HEK293T (cell line): ENCODE measurements around the gene NMT1.

Source experiments
- CTCF ChIA-PET: fragments of 350-600 bp; formaldehyde crosslinking; extraction: SDS; loops from one replicate; lab custom pipeline; 2021; ENCODE audit warnings: antibody characterized with exemption, inconsistent platforms; lab: Yijun Ruan, JAX
- POLR2A ChIA-PET: fragments of 350-600 bp; formaldehyde crosslinking; extraction: SDS; loops from one replicate; lab custom pipeline; 2020; ENCODE audit warnings: antibody characterized with exemption, inconsistent platforms; lab: Yijun Ruan, JAX
- DNase-seq: peaks from one replicate; pipeline ENCODE4 v3.0.0; 2012; ENCODE audit warnings: mixed read lengths; ENCODE audit errors: extremely low spot score
- ARNT ChIP-seq: fragments of 450-650 bp; IDR thresholded peaks from 2 replicates; pipeline ENCODE4 v1.6.1; 2017; ENCODE audit warnings: mild to moderate bottlenecking
- BHLHE40 ChIP-seq: fragments of 450-650 bp; IDR thresholded peaks from 2 replicates; pipeline ENCODE4 v1.6.1; 2016; ENCODE audit warnings: mild to moderate bottlenecking, moderate library complexity, borderline replicate concordance
- CTBP1 ChIP-seq: fragments of 450-650 bp; IDR thresholded peaks from 2 replicates; pipeline ENCODE4 v1.6.1; 2016; ENCODE audit warnings: borderline replicate concordance
- ELF4 ChIP-seq: fragments of 450-650 bp; IDR thresholded peaks from 2 replicates; pipeline ENCODE4 v1.6.1; 2017; ENCODE audit warnings: antibody characterized with exemption
- FOXA1 ChIP-seq: fragments of 450-650 bp; IDR thresholded peaks from 2 replicates; pipeline ENCODE4 v1.6.1; 2016; ENCODE audit warnings: mild to moderate bottlenecking
- FOXK2 ChIP-seq: fragments of 450-650 bp; IDR thresholded peaks from 2 replicates; pipeline ENCODE4 v1.6.1; 2016; ENCODE audit warnings: mild to moderate bottlenecking
- FOXM1 ChIP-seq: fragments of 450-650 bp; IDR thresholded peaks from 2 replicates; pipeline ENCODE4 v1.6.1; 2017; ENCODE audit warnings: mild to moderate bottlenecking, borderline replicate concordance
- HDGF ChIP-seq: fragments of 450-650 bp; IDR thresholded peaks from 2 replicates; pipeline ENCODE4 v1.6.1; 2017; ENCODE audit warnings: antibody characterized with exemption, borderline replicate concordance
- L3MBTL2 ChIP-seq: fragments of 450-650 bp; conservative IDR thresholded peaks from 2 replicates; pipeline ENCODE4 v1.6.1; 2016; ENCODE audit warnings: mild to moderate bottlenecking
- LEF1 ChIP-seq: fragments of 450-650 bp; IDR thresholded peaks from 2 replicates; pipeline ENCODE4 v1.6.1; 2017; ENCODE audit warnings: mild to moderate bottlenecking, borderline replicate concordance
- NFRKB ChIP-seq: fragments of 450-650 bp; IDR thresholded peaks from 2 replicates; pipeline ENCODE4 v1.6.1; 2016; ENCODE audit warnings: mild to moderate bottlenecking, moderate library complexity
- PKNOX1 ChIP-seq: fragments of 450-650 bp; IDR thresholded peaks from 2 replicates; pipeline ENCODE4 v1.6.1; 2016
- SP1 ChIP-seq: fragments of 450-650 bp; IDR thresholded peaks from 2 replicates; pipeline ENCODE4 v1.6.1; 2017
- SUZ12 ChIP-seq: fragments of 450-650 bp; IDR thresholded peaks from 2 replicates; pipeline ENCODE4 v1.6.1; 2016; ENCODE audit warnings: mild to moderate bottlenecking
- TARDBP ChIP-seq: fragments of 450-650 bp; IDR thresholded peaks from 2 replicates; pipeline ENCODE4 v1.6.1; 2016
- ZNF384 ChIP-seq: fragments of 450-650 bp; IDR thresholded peaks from 2 replicates; pipeline ENCODE4 v1.6.1; 2016

The NMT1 gene

GRCh38 chr17:45038728-45039634 lies 22.1 kb upstream of the NMT1 start:
- TF ChIP-seq ZNF384 (no peak), L3MBTL2 (no peak), PKNOX1 (no peak), SUZ12 (no peak), ARNT (no peak), FOXA1 (no peak), SP1 (no peak), HDGF (no peak), FOXM1 (no peak), BHLHE40 (no peak), LEF1 (no peak), NFRKB (no peak), ELF4 (no peak), CTBP1 (no peak), TARDBP (no peak), FOXK2 (no peak)

GRCh38 chr17:45040459-45040858 lies 20.7 kb upstream of the NMT1 start:
- no peak for TF ChIP-seq LEF1
- no peak for TF ChIP-seq HDGF
- TF ChIP-seq BHLHE40 = no peak
- TF ChIP-seq ARNT = no peak
- TF ChIP-seq NFRKB = no peak
- TF ChIP-seq SUZ12 = no peak
- no peak for TF ChIP-seq FOXM1
- TF ChIP-seq FOXA1 = no peak
- no peak for TF ChIP-seq PKNOX1
- TF ChIP-seq FOXK2 = no peak
- TF ChIP-seq L3MBTL2 = no peak
- TF ChIP-seq ZNF384 = no peak
- no peak for TF ChIP-seq SP1
- no peak for TF ChIP-seq TARDBP
- TF ChIP-seq ELF4 = no peak
- no peak for TF ChIP-seq CTBP1
- ChIA-PET POLR2A (interaction anchor here (1.5 to 2.1 kb wide), 2 partner anchors 9 to 21 kb away, joined by 6 to 9 read pairs; partner anchors contain the start of gene NMT1), CTCF (no interaction called here)
- DNase-seq = no peak

More at GRCh38 chr17:45038728-45039634, 22.1 kb upstream of the NMT1 start:
- ChIA-PET POLR2A (interaction anchor here (1.5 to 2.1 kb wide), 2 partner anchors 11 to 22 kb away, joined by 6 to 9 read pairs; partner anchors contain the start of gene NMT1), CTCF (interaction anchor here (1.2 to 1.4 kb wide), 2 partner anchors 12 to 60 kb away, joined by 3 to 4 read pairs; no protein-coding TSS in a partner anchor)
- no peak for DNase-seq

GRCh38 chr17:45042346-45043120 lies 18.6 kb upstream of the NMT1 start:
- TF ChIP-seq LEF1 = no peak
- ChIA-PET POLR2A (interaction anchor here (0.8 to 1.1 kb wide), 4 partner anchors 8 to 116 kb away, joined by 3 read pairs; no protein-coding TSS in a partner anchor), CTCF (no interaction called here)
- DNase-seq = no peak

GRCh38 chr17:45043813-45044540 lies 17.1 kb upstream of the NMT1 start:
- ChIA-PET CTCF (no interaction called here), POLR2A (no interaction called here)

More at GRCh38 chr17:45043813-45044540, 17.1 kb upstream of the NMT1 start:
- TF ChIP-seq FOXK2 (no peak), FOXA1 (no peak), SP1 (no peak), PKNOX1 (no peak), LEF1 (no peak), ARNT (no peak), HDGF (no peak), TARDBP (no peak), BHLHE40 (no peak), NFRKB (no peak), L3MBTL2 (no peak), CTBP1 (no peak)
- no peak for DNase-seq
